ENCODE measurements around the gene ATP1A2.

The ATP1A2 gene

DNA sequence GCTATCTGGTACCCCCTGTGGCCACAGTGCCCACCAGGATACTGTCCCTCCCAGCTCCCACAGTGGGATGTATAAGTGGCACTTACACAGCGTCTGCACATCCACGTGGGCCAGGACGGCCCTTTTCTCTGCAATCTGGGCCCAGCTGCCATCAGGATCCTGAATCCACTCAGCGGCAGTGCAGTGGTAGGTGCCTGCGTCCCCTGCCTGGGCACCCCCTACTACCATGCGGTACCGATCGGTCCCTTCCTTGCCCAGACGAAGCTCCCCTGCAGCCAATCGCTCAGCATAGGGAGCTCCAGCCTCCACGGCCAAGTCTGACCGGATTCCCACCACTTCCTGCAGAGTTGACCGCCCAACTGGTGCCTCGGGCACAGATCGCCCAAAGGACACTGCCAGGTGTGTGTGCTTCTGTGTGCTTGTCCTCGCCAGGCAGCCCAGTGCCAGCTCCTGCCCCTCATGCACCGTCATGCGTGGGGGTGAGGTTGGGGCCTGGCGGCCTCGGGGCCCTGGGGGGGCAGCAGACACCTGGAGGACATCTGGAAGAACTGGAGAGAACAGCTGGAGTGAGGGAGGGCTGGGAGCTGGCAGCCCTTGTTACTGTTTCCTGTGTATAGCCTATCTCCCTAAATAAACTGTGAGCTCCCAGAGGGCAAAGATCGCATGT is 21.8 kb upstream of the ATP1A2 start:
- H3K4me3 ChIP-seq (ENCODE audit: low read depth, low read length) = no peak overlapping the region
- TF ChIP-seq, protein P1, sequence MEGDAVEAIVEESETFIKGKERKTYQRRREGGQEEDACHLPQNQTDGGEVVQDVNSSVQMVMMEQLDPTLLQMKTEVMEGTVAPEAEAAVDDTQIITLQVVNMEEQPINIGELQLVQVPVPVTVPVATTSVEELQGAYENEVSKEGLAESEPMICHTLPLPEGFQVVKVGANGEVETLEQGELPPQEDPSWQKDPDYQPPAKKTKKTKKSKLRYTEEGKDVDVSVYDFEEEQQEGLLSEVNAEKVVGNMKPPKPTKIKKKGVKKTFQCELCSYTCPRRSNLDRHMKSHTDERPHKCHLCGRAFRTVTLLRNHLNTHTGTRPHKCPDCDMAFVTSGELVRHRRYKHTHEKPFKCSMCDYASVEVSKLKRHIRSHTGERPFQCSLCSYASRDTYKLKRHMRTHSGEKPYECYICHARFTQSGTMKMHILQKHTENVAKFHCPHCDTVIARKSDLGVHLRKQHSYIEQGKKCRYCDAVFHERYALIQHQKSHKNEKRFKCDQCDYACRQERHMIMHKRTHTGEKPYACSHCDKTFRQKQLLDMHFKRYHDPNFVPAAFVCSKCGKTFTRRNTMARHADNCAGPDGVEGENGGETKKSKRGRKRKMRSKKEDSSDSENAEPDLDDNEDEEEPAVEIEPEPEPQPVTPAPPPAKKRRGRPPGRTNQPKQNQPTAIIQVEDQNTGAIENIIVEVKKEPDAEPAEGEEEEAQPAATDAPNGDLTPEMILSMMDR (IDR thresholded peaks at IDR 0.05; ENCODE audit: low read depth, low read length) = no peak

DNA sequence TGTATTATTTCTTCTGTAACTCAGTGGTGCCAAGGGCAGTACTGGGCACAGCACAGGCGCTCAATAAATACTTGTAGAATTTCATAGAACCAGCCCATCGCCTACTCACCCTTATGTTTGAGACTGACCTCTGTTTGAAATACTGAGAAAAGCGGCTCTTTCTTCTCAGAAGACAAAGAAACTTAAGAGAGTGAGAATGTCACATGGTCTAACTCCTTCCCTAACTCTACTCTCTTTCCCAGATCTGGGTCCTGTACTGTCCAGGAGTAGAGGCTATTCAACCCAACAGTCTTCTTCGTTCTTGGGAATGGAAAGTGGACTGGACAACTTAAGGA is 21.3 kb upstream of the ATP1A2 start:
- H3K4me3 ChIP-seq (ENCODE audit: low read depth, low read length) = no peak overlapping the region
- TF ChIP-seq, protein P1 (IDR thresholded peaks at IDR 0.05; ENCODE audit: low read depth, low read length) = no peak

DNA sequence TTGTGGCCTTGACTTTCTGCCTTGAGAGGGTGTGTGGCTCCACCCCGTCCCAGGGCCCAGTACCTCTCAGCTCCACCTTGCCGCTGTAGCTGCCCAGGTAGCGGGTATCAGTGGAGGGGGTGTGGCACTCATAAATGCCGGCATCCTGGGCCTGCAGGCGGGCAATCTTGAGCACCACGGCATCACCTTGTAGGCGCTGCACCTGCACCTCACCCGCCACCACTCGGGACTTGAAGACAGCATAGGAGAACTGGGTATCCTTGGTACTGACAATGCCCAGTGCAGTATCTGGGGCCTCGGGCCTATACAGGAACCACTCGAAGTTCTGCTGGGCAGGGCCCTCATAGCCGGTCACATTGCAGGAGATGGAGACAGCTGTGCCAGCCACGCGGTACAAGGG is 20.8 kb upstream of the ATP1A2 start:
- TF ChIP-seq, protein P1 (IDR thresholded peaks at IDR 0.05; ENCODE audit: low read depth, low read length) = no peak
- H3K4me3 ChIP-seq (ENCODE audit: low read depth, low read length) = no peak overlapping the region

DNA sequence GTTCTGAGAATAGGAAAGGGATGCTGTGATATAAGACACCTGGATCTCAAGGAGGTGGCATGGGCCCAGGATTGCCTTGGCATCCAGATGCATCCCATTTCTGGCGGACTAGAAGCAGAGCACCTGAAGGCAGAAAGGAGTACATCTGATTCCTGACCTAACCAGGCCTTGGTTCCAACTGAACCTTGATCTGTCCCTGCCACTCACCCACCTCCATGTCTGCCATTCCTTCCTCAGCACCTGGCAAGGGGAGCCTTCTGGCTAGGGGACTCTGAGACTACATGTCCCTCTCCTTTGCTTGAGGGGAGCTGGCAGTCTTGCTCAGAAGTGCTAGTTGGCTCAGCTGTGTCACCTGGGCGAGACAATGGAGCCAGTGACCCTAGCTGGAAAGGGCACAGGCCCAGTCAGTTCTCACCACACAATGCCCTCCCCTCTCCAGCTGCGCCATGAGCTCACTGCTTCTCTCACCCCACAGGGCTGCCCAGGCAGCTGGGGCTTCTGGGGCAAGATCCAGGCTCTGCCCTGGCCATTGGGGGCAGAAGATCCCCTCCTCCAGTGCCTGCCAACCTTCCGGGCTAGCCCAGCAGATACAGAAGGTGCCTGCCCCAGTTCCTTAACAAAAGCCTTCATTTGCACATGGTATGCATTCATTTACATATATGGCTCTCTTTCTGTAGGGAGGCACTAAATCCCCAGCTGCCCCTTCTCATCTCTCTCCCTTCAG is 20.0 kb upstream of the ATP1A2 start:
- H3K4me3 ChIP-seq (ENCODE audit: low read depth, low read length) = no peak overlapping the region
- TF ChIP-seq, protein P1 (IDR thresholded peaks at IDR 0.05; ENCODE audit: low read depth, low read length) = no peak

DNA sequence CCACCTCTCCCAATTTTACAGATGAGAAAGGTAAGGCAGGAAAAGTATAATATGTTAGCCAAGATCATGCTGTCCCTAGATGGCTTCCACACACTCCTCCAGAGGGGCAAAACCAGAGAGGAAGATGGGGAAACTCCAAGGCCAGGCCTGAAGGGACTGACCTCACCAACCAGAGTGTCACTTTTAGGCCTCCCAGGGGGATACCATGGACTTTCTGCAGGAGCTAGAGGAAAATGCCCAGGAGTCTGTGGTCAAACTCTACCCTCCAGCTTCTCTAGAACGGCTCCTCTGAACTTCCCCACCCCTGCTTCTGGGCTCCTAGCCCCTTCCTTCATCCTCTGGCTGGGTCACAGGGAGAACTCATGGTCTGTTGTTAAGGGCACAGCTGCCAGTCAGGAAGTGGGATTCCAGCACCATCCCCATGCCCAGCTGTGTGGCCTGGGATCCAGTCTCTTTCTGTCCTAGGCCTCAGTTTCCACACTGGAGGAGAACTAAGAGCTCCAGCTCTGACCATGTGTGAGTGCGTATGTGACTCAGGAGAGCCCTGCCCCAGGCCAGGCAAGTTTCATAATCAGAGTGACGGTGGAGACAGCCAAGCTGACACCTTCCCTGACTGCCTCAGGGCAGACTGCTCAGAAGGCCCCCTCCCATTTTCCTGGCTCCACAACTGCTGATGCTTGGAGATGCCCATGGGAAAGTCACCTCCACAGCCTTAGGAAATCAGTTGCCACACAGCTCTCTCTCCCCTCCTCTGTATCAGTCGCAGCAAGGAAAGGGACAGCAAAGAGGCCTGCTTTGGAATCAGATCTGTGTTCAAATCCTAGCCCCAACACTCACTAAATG is 19.1 kb upstream of the ATP1A2 start:
- H3K4me3 ChIP-seq (ENCODE audit: low read depth, low read length) = no peak overlapping the region
- TF ChIP-seq, protein P1 (IDR thresholded peaks at IDR 0.05; ENCODE audit: low read depth, low read length) = no peak

DNA sequence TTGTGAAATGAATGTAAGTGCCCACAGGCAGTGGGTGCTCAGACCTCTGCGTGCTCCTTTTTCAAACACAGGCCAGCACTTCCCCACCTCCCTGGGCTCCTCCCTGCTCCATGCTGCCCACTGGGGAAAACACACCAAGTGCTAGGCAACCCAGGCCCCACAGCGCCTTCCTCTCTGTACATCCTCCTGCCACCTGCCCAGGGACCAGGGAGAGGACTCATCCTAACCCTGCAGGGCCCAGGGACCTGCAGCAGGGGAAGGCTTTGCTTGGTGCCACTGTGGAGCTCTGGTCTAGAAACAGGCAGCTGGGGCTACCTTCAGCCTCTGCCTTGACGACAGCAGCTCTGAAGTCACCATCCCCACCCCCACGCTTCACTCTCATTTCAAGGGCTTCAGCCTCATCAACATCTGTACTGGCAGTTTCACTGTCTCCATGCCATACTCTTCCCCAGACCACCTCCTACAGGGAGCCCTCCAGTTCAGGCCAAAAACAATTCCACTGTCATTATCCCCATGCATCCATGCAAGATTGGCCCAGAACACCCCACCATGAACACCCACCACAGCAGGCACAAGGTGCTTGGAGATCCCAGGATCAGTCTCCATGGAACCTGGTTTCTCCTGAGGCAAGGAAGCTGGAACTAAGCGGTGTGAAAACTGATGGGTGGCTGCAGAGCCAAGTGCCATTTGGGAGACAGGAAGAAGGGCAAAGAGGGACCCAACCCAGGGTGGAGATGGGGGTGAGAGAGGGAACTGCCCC is 18.2 kb upstream of the ATP1A2 start:
- H3K4me3 ChIP-seq (ENCODE audit: low read depth, low read length) = peak overlapping the region; percentile 63
- TF ChIP-seq, protein P1 (IDR thresholded peaks at IDR 0.05; ENCODE audit: low read depth, low read length) = no peak

Measured in WI38 (cell line).